Activated naive CD8-positive, alpha-beta T cell treated with anti-CD3 and anti-CD28 coated beads, Interleukin-2, amount 10 ng/mL, durations not matched to agents 7 days and 5 days (primary cell): ENCODE results near the gene IDH3G. TPM values are rescaled to one million over a fixed set of nuclear protein-coding genes. Genes with fewer than 3 reads are reported as not detected.
"Not testable (repeated sequence)": the region's sequence is repeated elsewhere in the genome, so short reads cannot be mapped to it uniquely, and the experiment has no call there.

Experiments used
- ATAC-seq: fragments of 150-1000 bp; cut with Tn5 transposase; one replicate; pipeline ENCODE4 v1.10.0; 2021; ENCODE audit warnings: low read depth, moderate library complexity
- POLR2A ChIA-PET: fragments of 350-600 bp; sonication (Branson Sonifier 250); formaldehyde crosslinking; loops from one replicate; lab custom pipeline; 2021; ENCODE audit warnings: antibody characterized with exemption; lab: Charles Lee
- DNase-seq: peaks from one replicate; pipeline ENCODE4 v3.0.0; 2021
- H3K27ac Mint-ChIP-seq: one replicate; pipeline ENCODE4 v1.8.0; 2022; ENCODE audit warnings: mild to moderate bottlenecking, mixed read lengths
- H3K27me3 Mint-ChIP-seq: one replicate; pipeline ENCODE4 v1.8.0; 2022; ENCODE audit warnings: mild to moderate bottlenecking, moderate library complexity, mixed read lengths
- H3K36me3 Mint-ChIP-seq: one replicate; pipeline ENCODE4 v1.8.0; 2021; ENCODE audit warnings: mild to moderate bottlenecking, mixed read lengths
- H3K4me1 Mint-ChIP-seq: one replicate; pipeline ENCODE4 v1.8.0; 2021; ENCODE audit warnings: mixed read lengths
- H3K4me3 Mint-ChIP-seq: one replicate; pipeline ENCODE4 v1.8.0; 2022; ENCODE audit warnings: mild to moderate bottlenecking, moderate library complexity, mixed read lengths
- H3K9me3 Mint-ChIP-seq: one replicate; pipeline ENCODE4 v1.8.0; 2021; ENCODE audit warnings: mixed read lengths
- total RNA-seq, 2 experiments: library from RNA; stranded (reverse); gene quantifications; one replicate each; pipeline ENCODE4 v1.2.3, GENCODE V29; 2021

IDH3G gene
- total RNA-seq, 2 experiments from 2014 or later, result 66.3 to 67.1 TPM

GRCh38 chrX:153824348-153824747 lies 30.2 kb upstream of the IDH3G start:
- peaks cover 31% of the 10 kb centered on the region for H3K27me3 Mint-ChIP-seq
- peaks cover 18% of the 10 kb centered on the region for H3K4me1 Mint-ChIP-seq
- no peaks in the 10 kb centered on the region for H3K36me3 Mint-ChIP-seq
- POLR2A ChIA-PET, result no interaction called here
- no peaks in the 10 kb centered on the region for H3K9me3 Mint-ChIP-seq
- no peak overlapping the region for H3K4me3 Mint-ChIP-seq
- ATAC-seq (no peak), DNase-seq (no peak)
- no peak overlapping the region for H3K27ac Mint-ChIP-seq

GRCh38 chrX:153821066-153821465 lies 26.9 kb upstream of the IDH3G start:
- ATAC-seq (no peak), DNase-seq (no peak)
- Mint-ChIP-seq H3K4me3 (no peak overlapping the region), H3K9me3 (no peaks in the 10 kb centered on the region), H3K36me3 (no peaks in the 10 kb centered on the region), H3K4me1 (peaks cover 24% of the 10 kb centered on the region), H3K27me3 (peaks cover 12% of the 10 kb centered on the region), H3K27ac (no peak overlapping the region)
- POLR2A ChIA-PET, result no interaction called here

GRCh38 chrX:153820601-153821000 lies 26.4 kb upstream of the IDH3G start:
- H3K4me3 Mint-ChIP-seq, result no peak overlapping the region
- H3K27me3 Mint-ChIP-seq, result peaks cover 12% of the 10 kb centered on the region
- no peak for DNase-seq
- POLR2A ChIA-PET, result no interaction called here
- no peaks in the 10 kb centered on the region for H3K36me3 Mint-ChIP-seq
- H3K27ac Mint-ChIP-seq, result no peak overlapping the region
- peaks cover 24% of the 10 kb centered on the region for H3K4me1 Mint-ChIP-seq
- no peak for ATAC-seq
- H3K9me3 Mint-ChIP-seq, result no peaks in the 10 kb centered on the region

GRCh38 chrX:153819384-153820040 lies 25.3 kb upstream of the IDH3G start:
- no peak overlapping the region for H3K27ac Mint-ChIP-seq

GRCh38 chrX:153818571-153819383 lies 24.6 kb upstream of the IDH3G start:
- H3K9me3 Mint-ChIP-seq, result no peaks in the 10 kb centered on the region
- H3K4me3 Mint-ChIP-seq, result peak overlapping the region; percentile 42
- H3K4me1 Mint-ChIP-seq, result peaks cover 26% of the 10 kb centered on the region
- H3K36me3 Mint-ChIP-seq, result no peaks in the 10 kb centered on the region
- peak; percentile 76 for DNase-seq
- H3K27me3 Mint-ChIP-seq, result peaks cover 13% of the 10 kb centered on the region
- no peak overlapping the region for H3K27ac Mint-ChIP-seq
- POLR2A ChIA-PET, result interaction anchor here (0.9 kb wide), 1 partner anchor 19 kb away, joined by 3 read pairs; no protein-coding TSS in a partner anchor
- peak; percentile 76 for ATAC-seq

More at GRCh38 chrX:153819384-153820040, 25.3 kb upstream of the IDH3G start:
- Mint-ChIP-seq H3K36me3 (no peaks in the 10 kb centered on the region), H3K27me3 (peaks cover 14% of the 10 kb centered on the region), H3K4me3 (no peak overlapping the region), H3K4me1 (peaks cover 26% of the 10 kb centered on the region), H3K9me3 (no peaks in the 10 kb centered on the region)
- POLR2A ChIA-PET, result interaction anchor here (0.6 to 0.9 kb wide), 3 partner anchors 18 to 265 kb away, joined by 3 to 5 read pairs (median 3); no protein-coding TSS in a partner anchor
- ATAC-seq, result no peak
- no peak for DNase-seq

- H3K4me3 Mint-ChIP-seq, H3K9me3 Mint-ChIP-seq, H3K27ac Mint-ChIP-seq, ATAC-seq, H3K36me3 Mint-ChIP-seq, POLR2A ChIA-PET, DNase-seq: not testable (repeated sequence)
- H3K27me3 Mint-ChIP-seq, result peaks cover 10% of the 10 kb centered on the region
- peaks cover 26% of the 10 kb centered on the region for H3K4me1 Mint-ChIP-seq
Observed at GRCh38 chrX:153818064-153818463, 23.9 kb upstream of the IDH3G start.

GRCh38 chrX:153816831-153817690 lies 22.9 kb upstream of the IDH3G start:
- Mint-ChIP-seq H3K4me3 (peak overlapping the region; percentile 25), H3K27ac (no peak overlapping the region), H3K36me3 (no peaks in the 10 kb centered on the region), H3K9me3 (no peaks in the 10 kb centered on the region), H3K27me3 (peaks cover 20% of the 10 kb centered on the region), H3K4me1 (peaks cover 20% of the 10 kb centered on the region)
- ATAC-seq (peak; percentile 57), DNase-seq (peak; percentile 41)
- POLR2A ChIA-PET, result no interaction called here

- Mint-ChIP-seq H3K4me1 (peaks cover 13% of the 10 kb centered on the region), H3K27ac (no peak overlapping the region), H3K36me3 (no peaks in the 10 kb centered on the region), H3K27me3 (peaks cover 22% of the 10 kb centered on the region), H3K4me3 (no peak overlapping the region), H3K9me3 (no peaks in the 10 kb centered on the region)
- POLR2A ChIA-PET, result no interaction called here
- ATAC-seq (no peak), DNase-seq (no peak)
Observed at GRCh38 chrX:153814591-153815315, 20.6 kb upstream of the IDH3G start.

GRCh38 chrX:153813161-153813560 lies 19.0 kb upstream of the IDH3G start:
- H3K4me3 Mint-ChIP-seq, result no peak overlapping the region
- H3K27ac Mint-ChIP-seq, result peak overlapping the region; percentile 30
- H3K9me3 Mint-ChIP-seq, result no peaks in the 10 kb centered on the region
- no peak for ATAC-seq
- H3K27me3 Mint-ChIP-seq, result peaks cover 18% of the 10 kb centered on the region
- POLR2A ChIA-PET, result no interaction called here
- no peak for DNase-seq
- H3K4me1 Mint-ChIP-seq, result peaks cover 13% of the 10 kb centered on the region
- H3K36me3 Mint-ChIP-seq, result no peaks in the 10 kb centered on the region

GRCh38 chrX:153812220-153812619 lies 18.0 kb upstream of the IDH3G start:
- POLR2A ChIA-PET, result no interaction called here
- H3K27me3 Mint-ChIP-seq, result peaks cover 16% of the 10 kb centered on the region
- ATAC-seq, result no peak
- no peak overlapping the region for H3K27ac Mint-ChIP-seq
- H3K4me1 Mint-ChIP-seq, result peaks cover 10% of the 10 kb centered on the region
- H3K9me3 Mint-ChIP-seq, result no peaks in the 10 kb centered on the region
- no peaks in the 10 kb centered on the region for H3K36me3 Mint-ChIP-seq
- H3K4me3 Mint-ChIP-seq, result no peak overlapping the region
- no peak for DNase-seq

GRCh38 chrX:153807976-153808375 lies 13.8 kb upstream of the IDH3G start:
- DNase-seq (no peak), ATAC-seq (no peak)
- Mint-ChIP-seq H3K4me1 (no peaks in the 10 kb centered on the region), H3K9me3 (no peaks in the 10 kb centered on the region), H3K27me3 (peaks cover 11% of the 10 kb centered on the region), H3K36me3 (no peaks in the 10 kb centered on the region), H3K4me3 (no peak overlapping the region), H3K27ac (no peak overlapping the region)
- POLR2A ChIA-PET, result no interaction called here

- POLR2A ChIA-PET, result no interaction called here
- H3K4me1 Mint-ChIP-seq, result no peaks in the 10 kb centered on the region
- no peak for DNase-seq
- H3K27me3 Mint-ChIP-seq, result peaks cover 3% of the 10 kb centered on the region
- no peaks in the 10 kb centered on the region for H3K9me3 Mint-ChIP-seq
- no peak for ATAC-seq
- no peak overlapping the region for H3K4me3 Mint-ChIP-seq
- no peaks in the 10 kb centered on the region for H3K36me3 Mint-ChIP-seq
- H3K27ac Mint-ChIP-seq, result no peak overlapping the region
Observed at GRCh38 chrX:153806999-153807575, 12.9 kb upstream of the IDH3G start.
